ENCODE results near the gene SCAMP2. TPM values are rescaled to one million over a fixed set of nuclear protein-coding genes. Genes with fewer than 3 reads are reported as not detected.

SCAMP2 gene
- total RNA-seq, 1 experiment from 2014 or later, result 50.2 TPM

GRCh38 chr15:74904190-74904805 is 31.1 kb upstream of the SCAMP2 start:
- H2AFZ ChIP-seq (ENCODE audit: low read length), result no peak overlapping the region
- H4K8ac ChIP-seq (replicated peaks; ENCODE audit: insufficient read length, low read depth, low read length), result no peak overlapping the region
- H3K9me3 ChIP-seq (ENCODE audit: control insufficient read depth, low read depth, low read length), result no peaks in the 10 kb centered on the region
- H3K56ac ChIP-seq (ENCODE audit: insufficient read length, low read depth, low read length), result no peak overlapping the region
- TF ChIP-seq CTCF (conservative IDR thresholded peaks at IDR 0.05), result no peak
- H3K4me1 ChIP-seq (ENCODE audit: insufficient read depth, low read length), result no peaks in the 10 kb centered on the region
- H3K4ac ChIP-seq (ENCODE audit: low read depth, low read length), result no peak overlapping the region
- Mint-ChIP-seq H3K27ac (no peak overlapping the region), H3K4me1 (peaks cover 19 to 20% of the 10 kb centered on the region in 2 experiments), H3K9me3 (0 out of 5 replicates have a peak, but pooled peaks cover 0 to 5% of the 10 kb centered on the region in 2 experiments), H3K27me3 (ENCODE audit: low read depth) (no peaks in the 10 kb centered on the region), H3K36me3 (ENCODE audit: insufficient read depth in 1 of 3, low read depth in 3 of 3) (peaks cover 37 to 66% (median 60%) of the 10 kb centered on the region in 3 experiments), H3K4me3 (peak overlapping the region in 1 of 2 experiments; percentile 93; a peak in 2 of 5 replicates)
- no peak overlapping the region for H3K23ac ChIP-seq (ENCODE audit: insufficient read length, low read depth, low read length)
- no peak overlapping the region for H3K27ac ChIP-seq (ENCODE audit: insufficient read length, low read depth, low read length)
- no peak overlapping the region for H2BK12ac ChIP-seq (ENCODE audit: insufficient read length, low read depth, low read length)
- no peak overlapping the region for H3K14ac ChIP-seq (ENCODE audit: insufficient read depth, low read length)
- H2BK5ac ChIP-seq (ENCODE audit: insufficient read length, low read length), result no peak overlapping the region
- H4K20me1 ChIP-seq (ENCODE audit: control insufficient read depth, insufficient read depth, insufficient read length), result no peaks in the 10 kb centered on the region
- no peak overlapping the region for H2AK5ac ChIP-seq (ENCODE audit: insufficient read length, low read length)
- no peak overlapping the region for H2BK20ac ChIP-seq (ENCODE audit: low read depth, low read length, poor library complexity, severe bottlenecking)
- no peak overlapping the region for H3K4me2 ChIP-seq (ENCODE audit: insufficient read depth, insufficient read length, low read length)
- H3K79me1 ChIP-seq (ENCODE audit: insufficient read depth, low read depth, low read length, poor library complexity, severe bottlenecking), result no peaks in the 10 kb centered on the region
- H3K27me3 ChIP-seq (ENCODE audit: insufficient read depth, low read length), result no peaks in the 10 kb centered on the region
- no peak overlapping the region for H4K5ac ChIP-seq (ENCODE audit: insufficient read length, low read depth, low read length)
- no peak overlapping the region for H3K18ac ChIP-seq (ENCODE audit: insufficient read length, low read depth, low read length)
- H3K79me2 ChIP-seq (ENCODE audit: insufficient read depth, low read length), result no peaks in the 10 kb centered on the region
- H4K91ac ChIP-seq (ENCODE audit: insufficient read length, low read depth, low read length), result no peak overlapping the region
- H3K9ac ChIP-seq (ENCODE audit: extremely low read depth, insufficient read length, low read length), result no peak overlapping the region
- no peak for DNase-seq
- H3T11ph ChIP-seq (ENCODE audit: low read length), result no peak overlapping the region
- H2BK15ac ChIP-seq (ENCODE audit: low read depth, low read length), result no peak overlapping the region
- peaks cover 9% of the 10 kb centered on the region for H3K23me2 ChIP-seq (ENCODE audit: insufficient read length, low read depth, low read length, poor library complexity, severe bottlenecking)
- WGBS (ENCODE audit: extremely low coverage, insufficient read length, low lambda C conversion rate), result no CpG with 5 or more reads among the region's 7 CpGs
- no peak overlapping the region for H2BK120ac ChIP-seq (ENCODE audit: low read depth, low read length, poor library complexity, severe bottlenecking)
